Stromal cell of bone marrow (primary cell): ENCODE data around the gene R3HDM1.
"Not testable (repeated sequence)": the region's sequence is repeated elsewhere in the genome, so short reads cannot be mapped to it uniquely, and the experiment has no call there.

Experiments used
- DNase-seq: peaks from one replicate; pipeline ENCODE4 v3.0.0-alpha.2; 2012; ENCODE audit warnings: low read depth

The R3HDM1 gene

GRCh38 chr2:135573620-135574019, 42.3 kb downstream of the R3HDM1 start:
- no peak for DNase-seq

DNA sequence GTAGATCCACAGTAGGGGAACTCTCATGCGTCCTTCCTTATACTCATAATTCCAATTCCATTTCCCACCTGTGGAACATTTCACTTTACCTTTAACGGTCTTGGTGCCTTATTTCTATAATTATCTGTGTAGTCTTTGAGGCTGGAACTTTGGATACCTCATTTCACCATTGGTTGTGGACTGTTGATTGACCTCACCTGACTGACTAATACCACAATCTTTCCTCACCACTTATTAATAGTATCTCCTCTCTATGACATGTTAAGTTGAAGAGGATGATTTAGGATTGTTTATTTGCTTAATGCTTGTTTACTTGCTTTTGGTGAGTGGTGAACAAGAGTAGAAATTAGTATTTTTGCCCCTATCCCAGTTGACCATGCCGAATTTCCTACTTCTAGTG, 50.0 kb downstream of the R3HDM1 start:
- no peak for DNase-seq

- DNase-seq, result no peak
Observed at GRCh38 chr2:135582383-135582782, 51.1 kb downstream of the R3HDM1 start.

- no peak for DNase-seq
Observed at GRCh38 chr2:135585586-135585985, 54.3 kb downstream of the R3HDM1 start.

- no peak for DNase-seq
Observed at GRCh38 chr2:135586148-135586547, 54.9 kb downstream of the R3HDM1 start.

DNA sequence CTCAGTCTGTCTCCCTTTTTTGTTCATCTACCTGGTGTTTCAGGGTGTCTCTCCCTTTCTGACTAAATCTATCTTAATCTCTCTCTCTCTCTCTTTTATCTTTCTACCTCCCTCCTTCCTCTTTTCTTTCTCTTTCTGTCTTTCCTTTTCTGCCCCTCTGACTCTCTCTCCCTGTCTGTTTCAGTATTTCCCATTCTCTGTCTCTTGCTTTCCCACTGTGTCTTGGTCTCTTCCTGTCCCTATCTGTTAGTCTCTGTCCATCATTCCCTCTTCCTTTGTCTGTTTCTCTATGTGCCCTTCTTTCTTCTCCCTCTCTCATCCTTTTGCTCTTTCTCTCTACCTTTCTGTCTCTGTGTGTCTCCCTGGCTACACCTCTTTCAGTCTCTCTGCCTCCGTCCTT, 56.7 kb downstream of the R3HDM1 start:
- no peak for DNase-seq

GRCh38 chr2:135590619-135591260, 59.5 kb downstream of the R3HDM1 start:
- DNase-seq, result no peak

DNA sequence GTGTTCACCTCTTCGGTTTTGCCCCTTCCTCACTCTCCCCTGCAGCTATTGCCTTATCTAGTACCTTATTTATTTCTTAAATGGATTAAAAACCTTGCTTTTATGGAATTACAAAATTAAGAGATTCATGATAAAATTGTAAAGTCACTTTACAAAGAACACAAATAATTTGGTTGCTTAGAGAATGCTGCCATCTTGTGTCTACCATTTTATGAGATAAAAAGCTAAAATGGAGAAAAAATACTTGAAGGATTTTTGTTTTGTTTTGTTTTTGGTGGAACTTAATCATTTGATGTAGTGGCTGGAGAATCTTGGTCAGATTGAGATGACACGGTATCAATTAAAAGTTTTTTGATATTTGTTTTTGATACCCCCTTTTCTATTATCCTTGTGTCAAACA, 69.6 kb downstream of the R3HDM1 start:
- DNase-seq, result peak; percentile 9

- no peak for DNase-seq
Observed at GRCh38 chr2:135603543-135603942, 72.3 kb downstream of the R3HDM1 start.

GRCh38 chr2:135607561-135607960, 76.3 kb downstream of the R3HDM1 start:
- DNase-seq, result no peak

DNA sequence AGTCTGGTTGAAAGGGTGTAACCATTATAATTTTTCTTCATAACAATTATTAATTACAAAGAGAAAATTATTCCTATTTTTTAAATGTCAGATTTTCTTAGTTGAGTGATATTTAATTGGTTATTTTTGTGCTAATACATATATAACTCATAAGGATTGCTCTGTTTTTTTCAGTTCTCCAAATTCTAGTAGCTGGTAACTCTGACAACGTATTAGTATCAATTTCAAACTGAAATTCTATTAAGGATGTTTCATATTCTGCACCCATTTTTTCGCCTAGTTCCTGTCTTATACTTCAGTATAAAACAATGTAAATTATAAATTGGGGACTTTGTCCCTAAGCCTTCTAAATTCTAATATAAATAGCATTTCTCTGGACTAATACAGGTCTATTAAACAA, 81.0 kb downstream of the R3HDM1 start:
- no peak for DNase-seq

GRCh38 chr2:135615404-135615803, 84.1 kb downstream of the R3HDM1 start:
- no peak for DNase-seq

DNA sequence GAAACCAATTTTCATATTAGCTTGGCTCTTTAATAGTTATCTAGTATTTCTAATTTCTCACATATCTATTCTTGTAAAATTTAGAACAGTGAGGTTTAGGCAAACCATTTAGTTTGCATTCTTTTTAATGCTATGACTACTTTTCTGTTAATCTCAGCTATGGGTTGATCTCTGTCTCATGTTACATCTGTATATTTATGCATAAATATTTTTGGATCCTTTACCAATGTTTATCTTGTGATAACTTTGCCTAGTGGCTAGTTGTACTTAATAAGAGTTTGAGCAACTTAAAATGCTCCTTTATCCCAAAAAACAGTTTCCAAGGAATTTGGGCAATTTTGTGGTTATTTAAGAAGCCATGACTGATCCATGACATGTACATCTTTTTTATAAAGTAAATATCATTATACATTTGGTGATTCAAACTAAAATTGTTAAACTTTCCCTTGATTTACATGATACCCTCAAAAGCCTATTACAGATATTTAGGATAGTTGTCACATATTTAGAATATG, 86.3 kb downstream of the R3HDM1 start:
- DNase-seq, result no peak

- no peak for DNase-seq
Observed at GRCh38 chr2:135620198-135620597, 88.9 kb downstream of the R3HDM1 start.

DNA sequence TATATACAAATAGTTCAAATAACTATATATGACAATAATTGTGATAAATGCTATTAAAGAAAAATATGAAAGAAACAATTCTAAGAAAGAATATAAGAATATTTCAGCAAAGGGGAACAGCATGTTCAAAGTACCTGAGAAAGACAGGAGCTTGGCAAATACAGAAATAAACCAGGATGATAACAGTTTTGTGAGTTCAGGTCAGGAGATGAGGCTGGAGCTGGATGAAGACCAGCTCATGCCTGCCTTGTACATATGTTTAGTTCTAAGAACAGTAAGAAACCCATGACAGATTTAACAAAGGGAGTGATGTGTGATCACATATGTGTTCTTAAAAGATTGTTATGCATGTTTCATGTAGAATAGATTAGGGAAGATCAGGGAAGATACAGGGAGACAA, 98.2 kb downstream of the R3HDM1 start:
- DNase-seq, result no peak

DNA sequence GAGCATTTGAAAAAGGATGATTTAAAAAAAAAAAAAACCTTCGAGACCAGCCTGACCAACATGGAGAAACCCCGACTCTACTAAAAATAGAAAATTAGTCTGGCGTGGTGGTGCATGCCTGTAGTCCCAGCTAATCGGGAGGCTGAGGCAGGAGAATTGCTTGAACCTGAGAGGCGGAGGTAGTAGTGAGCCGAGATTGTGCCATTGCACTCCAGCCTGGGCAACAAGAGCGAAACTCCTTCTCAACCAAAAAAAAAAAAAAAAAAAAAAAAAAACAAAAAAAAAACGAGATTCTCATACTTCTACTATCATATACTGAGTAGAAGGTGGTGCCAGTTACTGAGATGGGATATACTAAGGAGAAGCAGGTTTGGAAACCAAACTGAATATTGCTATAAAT, 98.8 kb downstream of the R3HDM1 start:
- not testable (repeated sequence) for DNase-seq

GRCh38 chr2:135630488-135630887, 99.2 kb downstream of the R3HDM1 start:
- no peak for DNase-seq

DNA sequence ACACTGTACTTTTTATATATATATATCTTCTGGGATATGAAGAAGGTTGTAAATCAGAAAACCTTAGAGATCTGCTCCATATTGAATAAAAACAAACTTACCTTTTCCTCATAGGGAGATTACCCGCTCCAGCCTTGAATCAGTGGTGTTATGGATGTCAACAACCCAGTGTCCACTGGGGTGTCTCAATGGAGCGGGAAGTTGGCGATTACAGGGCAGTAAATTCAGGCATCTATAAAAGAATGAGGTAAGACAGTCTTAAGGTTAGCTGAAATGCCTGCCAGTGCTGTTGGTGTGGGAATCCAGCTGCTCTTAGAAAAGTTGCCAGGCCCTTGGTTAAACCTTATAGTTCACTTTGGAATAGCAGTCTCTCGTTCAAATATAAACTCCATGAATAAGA, 102.3 kb downstream of the R3HDM1 start:
- DNase-seq, result no peak

DNA sequence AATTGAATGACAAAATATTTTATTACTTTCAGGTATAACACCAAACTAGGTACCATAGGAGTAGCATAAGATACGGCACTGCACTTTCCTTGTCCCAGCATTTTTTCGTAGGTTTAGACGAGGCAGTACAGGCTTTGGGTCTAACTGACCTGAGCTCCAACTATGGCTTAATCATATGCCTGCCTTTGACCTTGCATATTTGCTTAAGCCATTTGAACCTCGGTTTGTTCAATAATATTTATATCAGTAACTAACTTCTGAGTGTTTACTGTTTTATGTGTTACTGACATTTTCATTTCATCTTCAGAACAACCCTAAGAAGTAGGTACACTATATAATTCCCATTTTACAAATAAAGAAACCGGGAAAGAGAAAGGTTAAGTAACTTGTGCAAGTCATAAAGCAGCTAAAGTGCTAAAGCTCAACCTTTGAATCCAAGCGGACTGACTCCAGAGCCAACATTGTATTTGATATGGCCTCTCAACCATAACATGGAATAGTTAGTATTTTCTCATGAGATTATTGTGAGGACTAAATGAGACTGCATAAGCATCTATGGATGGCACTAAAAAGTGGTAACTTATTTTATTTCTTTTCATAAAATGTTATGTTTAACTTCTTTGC, 104.0 kb downstream of the R3HDM1 start:
- no peak for DNase-seq

DNA sequence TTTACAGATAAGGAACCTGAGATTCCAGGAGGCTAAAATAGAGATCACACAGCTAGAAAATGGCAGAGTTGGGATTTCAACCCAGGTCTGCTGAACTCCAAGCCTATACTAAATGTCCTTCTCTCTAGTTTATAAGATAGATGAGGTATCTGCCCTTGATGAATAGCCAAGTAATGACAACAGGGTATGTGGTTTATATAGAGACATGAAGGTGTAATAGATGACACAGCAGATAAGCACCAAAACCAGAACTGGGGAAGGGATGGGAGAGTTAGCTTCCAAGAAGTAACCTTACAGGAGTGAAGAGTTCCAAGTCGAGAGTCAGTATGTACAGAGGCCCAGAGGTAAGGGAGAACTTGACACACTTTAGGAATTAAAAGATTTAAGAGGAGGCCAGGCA, 105.7 kb downstream of the R3HDM1 start:
- no peak for DNase-seq

GRCh38 chr2:135637456-135638087, 106.3 kb downstream of the R3HDM1 start:
- no peak for DNase-seq

DNA sequence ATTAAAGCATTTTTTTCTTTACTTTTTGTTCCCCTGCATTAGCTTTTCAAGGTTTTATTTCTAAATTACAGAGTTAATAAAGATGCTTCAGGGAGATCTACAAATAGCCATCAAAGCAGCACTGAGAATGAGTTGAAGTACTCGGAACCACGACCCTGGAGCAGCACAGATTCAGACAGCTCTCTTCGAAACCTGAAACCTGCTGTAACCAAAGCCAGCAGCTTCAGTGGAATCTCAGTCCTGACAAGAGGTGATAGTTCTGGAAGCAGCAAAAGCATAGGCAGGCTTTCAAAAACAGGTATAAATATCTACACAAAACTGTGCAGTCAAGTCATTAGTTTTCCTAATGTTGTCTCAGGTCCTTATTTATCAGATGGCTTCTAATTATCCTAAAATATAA, 107.5 kb downstream of the R3HDM1 start:
- no peak for DNase-seq
